ENCODE measurements around the gene FAM200B.

The FAM200B gene

DNA sequence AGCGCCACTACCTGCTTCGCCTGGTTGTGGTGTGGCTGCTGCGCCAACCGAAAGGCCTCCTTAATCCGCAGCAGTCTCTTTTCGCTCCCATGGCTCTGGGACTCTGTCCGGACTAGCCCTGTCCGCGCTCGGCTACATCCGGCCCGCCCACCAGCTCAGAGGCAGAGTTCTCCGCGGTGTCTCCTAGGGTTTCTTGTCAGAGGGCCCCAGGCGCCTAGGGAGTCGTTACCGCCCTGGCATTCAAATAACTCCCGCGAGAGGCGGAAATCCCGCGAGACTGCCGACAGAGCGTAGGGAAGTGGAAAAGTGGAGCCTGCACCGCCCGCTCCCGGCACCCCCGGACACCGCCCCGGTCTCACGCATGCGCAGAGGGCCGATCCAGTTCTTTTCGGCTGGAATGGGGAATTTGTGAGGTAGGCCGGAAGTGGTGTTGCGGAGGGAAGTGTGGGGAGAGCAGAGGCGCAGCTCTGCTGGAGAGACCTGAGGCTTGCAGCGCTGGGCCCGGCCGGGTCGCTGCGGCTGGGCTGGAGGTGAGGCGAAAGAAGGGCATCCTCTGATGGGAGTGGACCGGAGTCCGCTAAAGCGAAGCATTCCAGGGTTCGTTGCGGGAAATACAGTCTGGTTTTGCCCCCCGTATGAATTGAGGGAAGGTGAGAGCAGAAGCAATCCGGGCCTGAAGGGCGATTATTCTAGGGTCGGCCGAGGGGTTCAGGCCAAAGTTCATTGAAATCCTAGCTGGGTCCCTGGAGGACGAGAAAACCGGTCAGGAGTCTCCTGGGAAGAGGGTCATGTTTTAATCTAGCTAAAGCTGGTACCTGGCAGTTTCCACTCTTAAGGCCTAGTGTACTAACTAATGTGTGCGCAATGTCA is at the start of gene FAM200B:
Gene FAM200B (plus strand): TSS at position 456 of the 870 bp plus-strand sequence. CDS start 5,151 bp downstream, outside the sequence.
- DNase-seq: peak; percentile 90

DNA sequence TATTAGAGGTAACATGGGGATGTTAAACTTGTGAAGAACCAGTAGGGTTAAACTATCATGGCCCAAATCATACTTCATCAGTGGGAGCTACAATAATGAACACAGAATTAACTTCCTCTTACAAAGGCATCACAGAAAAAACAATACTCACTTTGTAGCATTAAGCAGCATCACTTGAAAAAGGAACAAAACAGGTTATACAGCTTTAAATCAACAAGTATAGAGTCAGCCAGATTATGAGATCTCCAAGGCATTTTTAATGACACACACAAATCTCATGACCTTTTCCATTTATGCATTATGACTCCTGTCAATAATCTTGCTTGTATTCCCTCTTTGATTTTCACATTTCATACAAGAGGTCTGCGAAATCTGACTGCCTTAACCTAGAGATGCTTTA is 44.8 kb upstream of the FAM200B start:
- DNase-seq: no peak

DNA sequence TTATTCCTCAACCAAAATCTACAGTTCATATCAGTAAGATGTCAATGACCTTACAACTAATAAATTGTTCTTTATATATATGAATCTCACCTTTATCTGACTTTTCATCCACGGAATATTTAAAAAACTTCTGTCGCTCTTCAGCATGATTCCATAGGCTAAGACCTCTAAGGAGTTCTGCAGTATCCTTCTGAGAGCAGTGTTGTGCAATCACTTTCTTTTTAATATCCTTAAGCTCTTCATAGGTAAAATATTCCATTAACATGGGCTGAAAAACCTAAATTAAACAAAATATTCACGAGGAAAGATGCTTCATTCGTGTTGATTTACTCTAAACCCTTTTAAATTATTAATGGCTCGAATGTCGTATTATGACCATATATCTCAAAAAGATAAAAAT is 43.2 kb upstream of the FAM200B start:
- no peak for DNase-seq

DNA sequence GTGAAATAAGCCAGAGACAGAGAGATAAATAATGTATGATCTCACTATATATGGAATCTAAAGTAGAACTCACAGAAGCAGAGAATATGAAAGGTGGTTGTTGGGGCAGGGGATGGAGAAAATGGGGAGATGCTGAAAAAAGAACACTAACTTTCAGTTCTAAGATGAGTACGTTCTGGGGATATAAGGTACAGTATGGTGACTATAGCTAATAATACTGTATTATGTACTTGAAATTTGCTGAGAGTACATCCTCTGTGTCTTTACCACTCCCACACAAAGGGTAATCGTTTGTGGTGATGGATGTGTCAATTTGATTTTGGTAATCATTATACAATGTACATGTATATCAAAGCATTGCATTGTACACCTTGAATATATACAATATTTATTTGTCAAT is 33.0 kb upstream of the FAM200B start:
- no peak for DNase-seq

DNA sequence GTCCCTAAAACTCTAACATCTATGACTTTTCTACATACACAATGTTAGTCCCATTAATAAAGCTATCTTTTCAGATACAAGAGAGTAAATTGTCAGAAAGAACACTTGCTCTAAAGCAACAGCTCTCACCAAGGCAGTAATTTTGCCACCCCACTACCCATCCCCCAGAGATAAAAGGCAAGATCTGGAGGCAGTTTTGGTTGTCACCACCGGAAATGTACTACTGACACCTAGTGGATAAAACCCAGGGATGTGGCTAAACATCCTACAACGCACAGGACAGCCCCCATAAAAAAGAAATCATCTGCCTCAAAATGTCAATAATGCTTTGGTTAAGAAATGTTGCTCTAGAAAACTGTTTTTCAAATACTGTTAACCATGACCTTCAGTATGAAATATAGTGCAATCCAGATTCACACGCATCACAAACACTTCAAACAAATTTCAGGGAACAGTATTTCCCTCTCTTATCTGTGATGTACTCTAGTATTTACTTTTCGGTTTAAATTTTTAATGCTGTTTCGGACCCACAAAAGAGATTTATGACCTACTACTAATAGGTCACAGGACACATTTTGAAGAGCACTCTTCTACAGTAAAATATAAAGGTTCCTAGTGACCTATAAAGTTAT is 31.6 kb upstream of the FAM200B start:
- peak; percentile 63 for DNase-seq

DNA sequence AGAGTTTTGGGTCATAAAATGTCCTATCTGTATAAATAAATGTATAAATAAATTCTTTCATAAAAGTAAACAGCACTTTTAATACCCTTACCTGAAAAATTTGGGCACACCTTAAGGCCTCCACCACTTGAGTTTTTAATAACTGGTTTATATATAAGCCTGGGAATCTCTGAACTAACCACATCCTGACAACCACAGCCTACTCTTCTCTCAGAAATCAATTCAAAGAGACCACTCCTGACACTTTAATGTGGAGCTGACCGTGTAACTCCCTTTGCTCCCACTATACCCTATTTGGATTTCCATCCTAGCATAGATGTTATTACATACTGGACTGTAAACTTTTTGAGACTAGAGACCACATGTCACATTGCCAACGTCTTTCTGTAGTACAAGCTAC is 30.0 kb upstream of the FAM200B start:
- no peak for DNase-seq

DNA sequence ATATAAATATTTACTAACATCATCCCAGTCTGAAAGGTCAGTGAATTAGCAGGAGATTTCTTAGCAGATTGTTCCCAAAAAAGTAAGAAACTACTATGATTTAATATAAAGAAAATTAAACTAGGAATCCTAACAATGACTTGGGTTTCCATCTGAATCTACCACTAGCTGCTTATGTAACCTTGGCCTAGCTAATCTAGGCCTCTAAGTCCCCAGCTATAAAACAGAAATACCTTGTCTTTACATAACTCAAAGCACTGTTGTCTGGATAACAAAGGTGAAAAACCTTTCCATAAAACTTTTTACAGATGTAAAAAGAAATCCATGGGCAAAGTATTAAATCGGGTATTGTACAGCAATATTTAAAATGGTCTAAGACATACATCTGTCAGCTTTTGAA is 29.4 kb upstream of the FAM200B start:
- no peak for DNase-seq

DNA sequence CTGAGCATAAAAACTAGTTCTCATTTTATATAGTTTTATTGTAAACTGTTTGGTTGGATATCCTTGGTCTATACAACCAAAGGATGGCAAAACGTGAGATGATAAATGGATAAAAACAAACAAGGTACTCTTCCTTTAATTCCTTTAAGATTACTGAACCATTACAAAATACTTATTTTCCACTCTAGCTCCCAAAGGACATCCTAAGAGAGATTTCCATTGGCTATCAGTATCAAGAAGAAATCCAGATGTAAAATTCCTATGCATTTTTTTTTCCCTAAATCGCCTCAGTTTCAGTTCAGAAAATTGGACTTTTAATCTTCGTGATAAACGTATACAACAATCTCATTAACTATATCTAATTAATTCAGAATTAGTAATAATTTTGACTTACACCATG is 28.8 kb upstream of the FAM200B start:
- no peak for DNase-seq

DNA sequence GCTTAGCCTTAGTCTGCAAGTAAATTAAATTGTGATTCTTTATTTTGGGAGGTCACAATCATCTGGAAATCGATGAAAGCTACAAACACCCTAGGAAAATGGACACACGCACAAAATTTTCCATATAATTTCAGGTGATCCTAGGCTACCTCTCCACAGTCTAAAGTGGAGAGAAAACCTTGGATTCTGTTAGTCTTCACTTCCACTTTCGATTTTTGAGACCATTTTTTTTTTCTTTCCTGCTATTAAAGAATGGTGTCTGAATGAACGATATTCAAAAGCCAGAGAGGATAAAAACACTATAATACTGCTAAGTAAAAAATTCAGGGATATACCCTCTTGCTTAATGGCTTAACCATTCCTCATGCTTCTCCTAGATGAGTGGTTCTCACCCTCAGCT is 28.2 kb upstream of the FAM200B start:
- no peak for DNase-seq

DNA sequence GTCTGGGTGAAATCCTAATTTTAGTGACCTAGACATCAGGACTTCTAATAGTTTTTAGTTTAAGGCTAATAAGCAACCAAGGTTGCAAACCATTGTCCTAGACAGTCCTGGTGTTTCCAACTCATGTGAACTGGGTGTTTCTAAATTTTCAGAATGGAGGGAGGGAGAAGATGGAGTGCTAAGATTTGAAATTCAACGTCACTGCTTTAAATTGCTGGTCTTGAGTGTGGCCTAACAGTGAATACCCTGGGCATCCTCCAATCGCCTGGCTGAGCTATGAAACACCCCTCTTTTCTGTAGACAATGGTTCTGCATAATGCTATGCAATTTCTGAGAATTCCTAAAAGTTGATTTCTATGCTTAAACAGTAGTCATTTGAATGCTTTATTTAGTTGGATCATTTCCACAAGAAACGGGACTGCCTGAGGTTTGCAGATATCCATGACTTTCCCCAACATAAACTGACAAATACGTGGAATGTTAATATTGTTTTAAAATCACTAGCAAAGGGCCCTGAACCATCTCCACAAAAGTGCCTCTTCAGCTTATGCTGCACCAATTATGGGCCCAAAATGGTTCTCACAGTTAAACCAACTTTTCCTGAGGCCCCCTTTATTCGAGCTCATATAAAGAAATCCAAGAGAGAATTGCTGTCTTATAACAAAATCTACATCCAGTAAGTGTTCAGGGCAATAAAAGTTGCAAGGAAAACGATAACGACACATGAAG is 27.6 kb upstream of the FAM200B start:
- no peak for DNase-seq

DNA sequence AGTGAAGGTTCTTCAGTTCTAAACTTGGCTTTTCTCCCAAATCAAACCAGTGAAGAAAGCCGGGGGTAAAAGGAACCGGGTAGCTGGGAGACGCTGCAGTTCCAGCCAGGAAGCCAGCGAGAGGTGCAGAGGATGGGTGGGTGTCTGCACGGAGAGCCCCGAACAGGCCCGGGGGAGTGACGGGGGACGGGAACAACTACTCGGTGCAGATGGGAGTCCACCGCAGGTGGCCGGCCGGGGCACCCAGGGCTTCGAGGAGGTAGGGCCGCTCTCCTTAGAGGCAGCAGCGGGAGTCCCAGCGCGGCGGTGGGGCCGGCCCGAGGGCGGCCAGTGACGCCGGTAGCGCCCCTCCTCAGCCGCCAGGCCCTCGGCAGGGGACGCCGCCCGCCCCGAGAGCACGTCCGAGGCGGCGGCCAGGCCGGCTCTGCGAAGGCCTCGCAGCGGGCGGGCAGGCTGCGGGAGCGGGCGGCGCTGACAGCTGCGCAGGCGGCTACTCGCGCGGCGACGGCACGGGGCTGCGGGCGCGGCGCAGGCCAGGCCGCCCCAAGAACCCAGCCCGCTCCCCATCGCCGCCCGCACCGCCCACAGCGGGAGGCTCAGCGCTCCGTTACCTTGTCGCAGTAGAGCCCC is 26.9 kb upstream of the FAM200B start:
- DNase-seq: no peak

DNA sequence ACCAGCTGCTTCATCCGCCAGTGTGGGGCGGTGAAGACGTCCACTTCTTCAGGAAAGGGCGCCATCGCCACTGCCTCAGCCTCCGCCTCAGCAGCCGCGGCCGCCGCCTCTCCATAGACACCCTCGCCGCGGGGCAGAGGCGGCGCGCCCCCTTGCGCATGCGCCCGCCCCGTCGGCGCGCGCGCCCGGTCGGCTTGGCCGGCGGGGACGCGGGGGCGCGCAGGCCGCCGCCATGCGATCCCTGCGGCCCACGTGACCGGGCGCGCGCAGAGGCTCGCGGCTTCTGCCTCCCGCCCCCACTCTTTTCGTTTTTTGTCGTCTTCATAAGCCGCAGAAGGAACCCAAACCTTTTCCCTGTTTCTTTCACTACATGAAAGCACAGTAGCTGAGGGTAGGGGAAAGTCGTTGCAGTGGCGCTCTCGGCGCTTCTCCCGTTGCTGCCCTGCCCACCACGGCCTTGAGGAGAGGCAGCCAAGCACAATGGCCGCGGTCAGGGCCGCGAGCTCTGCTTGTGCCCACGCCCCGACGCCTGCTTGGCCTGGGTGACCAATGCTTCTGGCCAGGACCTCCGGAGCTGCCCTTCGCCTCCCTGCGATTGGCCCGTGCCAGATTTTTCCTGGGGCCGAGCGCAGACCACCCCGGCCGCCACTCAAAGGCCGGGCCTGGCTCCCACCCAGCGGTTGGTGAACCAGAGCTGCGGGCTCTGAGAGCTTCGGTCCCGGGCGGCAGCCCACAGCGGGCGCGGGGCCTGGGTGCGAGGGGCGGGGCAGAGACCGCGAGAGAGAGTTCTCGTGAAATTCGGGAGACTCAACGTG is 26.2 kb upstream of the FAM200B start, which contains the start of gene FBXL5:
Gene FBXL5 (minus strand): TSS at position 135 of the 815 bp plus-strand sequence. CDS start 70 bp downstream, at position 65.
- peak; percentile 8 for DNase-seq

DNA sequence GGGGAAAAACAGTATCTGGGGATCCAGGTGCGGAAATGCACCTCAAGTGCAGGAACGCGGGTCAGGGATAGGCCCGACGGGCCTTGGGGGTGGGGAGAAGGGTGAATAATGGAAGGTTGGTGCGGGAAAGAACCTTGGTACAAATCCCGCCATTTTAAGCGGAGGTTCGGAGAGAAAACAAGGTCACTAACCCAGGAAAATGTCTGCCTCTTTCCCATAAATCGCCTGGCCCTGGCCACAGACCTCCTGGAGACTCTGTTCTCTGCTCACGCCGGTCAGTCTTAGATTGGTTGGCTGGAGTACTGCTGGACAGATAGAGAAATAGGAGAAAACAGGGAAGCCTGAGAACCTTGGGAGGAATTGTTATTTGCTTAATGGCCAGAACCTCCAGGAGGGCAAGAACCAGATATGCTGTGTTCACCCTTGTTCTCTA is 25.6 kb upstream of the FAM200B start:
- DNase-seq: no peak

DNA sequence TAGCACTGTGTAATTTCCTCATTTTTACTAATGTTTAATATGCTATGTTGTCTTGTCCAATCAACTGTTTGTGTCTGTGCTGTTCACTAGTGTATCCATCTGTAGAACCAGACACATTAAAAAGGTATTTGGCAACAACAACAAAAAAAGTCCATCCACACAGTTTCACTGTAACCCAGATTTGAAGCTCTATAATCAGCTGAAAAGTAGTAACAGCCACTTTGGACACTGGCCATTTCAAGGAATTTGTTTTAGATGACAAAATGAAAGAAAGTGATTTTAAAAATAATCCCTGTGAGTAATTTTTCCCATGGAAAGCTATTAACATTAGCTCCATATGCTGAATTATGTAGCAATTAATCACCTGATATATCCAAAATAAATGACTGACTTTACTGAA is 24.3 kb upstream of the FAM200B start:
- DNase-seq: no peak

DNA sequence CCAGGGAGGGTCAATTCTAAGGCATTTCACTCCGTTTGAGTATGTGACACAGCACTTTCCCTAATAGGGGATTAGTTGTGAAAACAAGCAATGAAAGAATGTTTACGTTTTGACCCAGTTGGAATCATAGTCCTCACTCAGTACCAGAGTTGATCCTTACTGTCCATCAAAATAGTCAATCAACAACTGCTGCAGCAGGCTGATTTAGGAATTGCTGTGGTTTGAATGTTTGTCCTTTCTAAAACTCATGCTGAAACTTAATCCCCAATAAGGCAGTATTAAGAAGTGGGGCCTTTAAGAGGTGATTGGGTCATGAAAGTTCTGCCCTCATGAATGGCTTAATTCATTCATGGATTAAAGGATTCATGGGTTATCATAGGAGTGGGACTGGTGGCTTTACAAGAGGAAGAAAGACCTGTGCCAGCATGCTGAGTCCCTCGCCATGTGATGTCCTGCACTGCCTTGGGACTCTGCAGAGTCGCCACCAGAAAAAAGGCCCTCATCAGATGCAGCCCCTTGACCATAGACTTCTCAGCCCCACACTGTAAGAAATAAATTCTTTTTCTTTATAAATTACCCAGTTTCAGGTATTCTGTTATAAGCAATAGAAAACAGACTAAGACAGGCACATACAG is 23.4 kb upstream of the FAM200B start:
- no peak for DNase-seq

DNA sequence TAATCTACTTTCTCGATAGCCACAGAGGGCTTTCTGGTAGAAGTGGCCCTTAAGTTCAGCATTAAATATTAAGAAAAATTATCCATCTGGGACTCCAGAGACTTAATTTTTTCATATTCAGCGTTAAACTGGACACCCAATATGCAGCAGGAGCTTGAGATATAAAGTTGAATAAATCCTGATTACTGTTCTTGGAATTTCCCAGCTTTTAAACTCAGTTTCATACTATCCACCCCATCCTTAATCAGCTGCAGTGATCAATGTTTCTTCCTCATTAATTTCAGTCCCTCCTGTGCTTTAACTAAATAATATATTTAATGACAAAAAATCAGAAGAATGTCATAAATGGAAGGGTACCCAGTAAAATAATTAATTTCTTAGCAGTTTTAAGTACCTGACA is 22.8 kb upstream of the FAM200B start:
- no peak for DNase-seq

DNA sequence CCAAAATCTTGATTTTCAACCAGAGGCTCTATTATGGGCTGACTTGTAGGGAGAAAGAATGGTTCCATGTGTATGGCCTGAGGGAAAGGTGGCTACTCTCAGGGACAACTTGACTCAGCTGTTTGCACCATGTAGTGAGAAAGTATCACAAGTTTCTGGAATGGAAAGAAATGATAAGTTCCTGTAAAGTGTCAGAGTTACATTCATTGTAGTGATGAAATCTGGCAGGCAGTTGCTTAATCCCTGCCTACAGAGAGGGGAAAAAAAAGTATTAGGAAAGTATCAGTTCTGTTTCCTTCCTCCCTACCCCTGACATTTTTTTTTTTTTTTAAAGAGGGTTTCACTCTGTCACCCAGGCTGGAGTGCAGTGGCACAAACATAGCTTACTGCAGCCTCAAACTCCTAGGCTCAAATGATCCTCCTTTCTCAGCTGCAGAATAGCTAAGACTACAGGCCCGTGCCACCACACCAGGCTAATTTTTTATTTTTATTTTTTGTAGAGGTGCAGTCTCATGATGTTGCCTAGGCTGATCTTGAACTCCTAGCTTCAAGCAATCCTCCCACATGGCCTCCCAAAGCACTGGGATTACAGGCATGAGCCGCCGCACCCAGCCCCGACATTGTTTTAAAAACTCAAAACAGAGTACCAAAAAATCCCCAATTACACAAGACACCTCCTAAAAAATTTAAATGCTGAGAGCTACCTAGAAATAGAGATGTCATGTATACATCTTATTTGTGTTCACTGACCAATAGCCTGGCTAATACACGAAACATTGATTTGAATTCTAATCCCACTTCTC is 21.7 kb upstream of the FAM200B start:
- no peak for DNase-seq

DNA sequence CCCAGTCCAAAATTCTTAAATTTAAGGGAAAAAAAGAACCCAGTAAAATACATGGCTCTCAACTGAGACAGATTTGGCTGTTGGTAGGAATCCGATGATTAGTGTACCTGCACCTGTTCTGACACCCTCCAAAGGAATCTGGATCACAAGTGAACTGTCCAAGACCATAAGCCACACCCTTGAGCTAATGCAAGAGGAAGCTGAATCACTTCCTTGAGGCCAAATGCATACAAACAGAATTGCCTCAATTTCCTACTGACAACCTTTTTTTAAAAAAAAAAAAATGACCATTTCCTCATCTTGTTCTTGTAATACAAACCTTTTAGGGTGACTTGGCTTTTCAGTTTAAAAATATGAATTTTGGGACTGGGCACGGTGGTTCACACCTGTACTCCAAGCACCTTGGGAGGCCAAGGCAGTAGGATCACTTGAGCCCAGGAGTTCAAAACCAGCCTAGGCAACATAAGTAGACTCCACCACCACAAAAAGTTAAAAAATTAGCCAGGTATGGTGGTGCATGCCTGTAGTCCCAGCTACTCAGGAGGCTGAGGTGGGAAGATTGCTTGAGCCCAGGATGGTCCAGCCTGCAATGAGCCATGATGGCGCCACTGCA is 15.8 kb upstream of the FAM200B start:
- no peak for DNase-seq

DNA sequence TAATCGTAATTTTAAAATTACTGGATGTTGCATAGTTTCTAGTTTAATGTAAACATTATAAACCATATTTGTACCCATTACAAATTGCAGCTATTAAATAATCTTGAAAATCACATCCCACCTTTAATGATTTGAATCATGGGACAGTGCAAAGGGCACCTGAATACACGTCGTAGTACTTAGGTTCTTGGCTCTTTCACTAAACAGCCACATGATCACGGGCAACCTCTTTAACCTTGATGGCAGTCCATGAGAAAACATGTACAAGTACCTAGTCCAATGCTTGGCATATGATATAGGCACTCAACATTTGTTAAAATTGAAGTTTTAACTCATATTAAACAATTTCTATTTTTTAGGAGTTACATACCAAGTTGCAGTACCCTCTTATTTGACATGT is 14.6 kb upstream of the FAM200B start:
- DNase-seq: no peak
